Measurements from ENCODE around the gene SHISAL2B.
A peak's percentile ranks its signal among the peaks of the same experiment; 100 is the strongest.
"Not testable (repeated sequence)": the region's sequence is repeated elsewhere in the genome, so short reads cannot be mapped to it uniquely, and the experiment has no call there.

The SHISAL2B gene

DNA sequence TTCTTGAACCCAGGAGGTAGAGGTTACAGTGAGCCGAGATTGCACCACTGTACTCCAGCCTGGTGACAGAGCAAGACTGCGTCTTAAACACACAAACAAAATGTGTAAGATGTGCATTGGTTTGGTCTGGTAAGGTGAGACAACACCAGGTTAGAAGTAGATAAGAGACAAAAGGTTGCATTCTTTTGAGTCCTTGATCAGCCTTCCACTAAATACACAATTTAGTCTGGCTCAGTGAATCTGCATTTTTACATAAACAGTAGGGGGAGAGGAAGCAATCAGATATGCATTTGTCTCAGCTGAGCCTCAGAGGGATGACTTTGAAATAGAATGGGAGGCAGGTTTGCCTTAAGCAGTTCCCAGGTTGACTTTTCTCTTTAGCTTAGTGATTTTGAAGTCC lies 15.8 kb downstream of the SHISAL2B start:
- not testable (repeated sequence) for DNase-seq

DNA sequence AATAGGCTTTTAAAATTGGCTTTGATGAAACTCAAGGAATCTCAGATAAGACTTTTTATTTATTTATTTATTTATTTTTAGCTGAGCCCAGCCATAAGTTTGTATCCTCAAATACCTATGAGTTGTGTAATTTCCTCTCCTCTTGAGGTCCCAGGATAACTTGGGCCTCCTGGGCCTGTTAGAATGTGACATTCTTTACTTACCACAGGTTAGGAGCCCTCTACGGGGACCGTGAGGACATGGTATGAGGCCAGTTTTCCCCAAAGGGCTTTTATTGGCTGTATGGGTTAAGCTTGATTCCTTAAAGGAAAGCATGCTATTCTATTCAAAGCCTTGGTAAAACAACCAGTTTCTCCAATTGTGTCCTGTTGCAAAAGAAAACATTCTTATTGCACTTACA lies 16.9 kb downstream of the SHISAL2B start:
- DNase-seq, result no peak

DNA sequence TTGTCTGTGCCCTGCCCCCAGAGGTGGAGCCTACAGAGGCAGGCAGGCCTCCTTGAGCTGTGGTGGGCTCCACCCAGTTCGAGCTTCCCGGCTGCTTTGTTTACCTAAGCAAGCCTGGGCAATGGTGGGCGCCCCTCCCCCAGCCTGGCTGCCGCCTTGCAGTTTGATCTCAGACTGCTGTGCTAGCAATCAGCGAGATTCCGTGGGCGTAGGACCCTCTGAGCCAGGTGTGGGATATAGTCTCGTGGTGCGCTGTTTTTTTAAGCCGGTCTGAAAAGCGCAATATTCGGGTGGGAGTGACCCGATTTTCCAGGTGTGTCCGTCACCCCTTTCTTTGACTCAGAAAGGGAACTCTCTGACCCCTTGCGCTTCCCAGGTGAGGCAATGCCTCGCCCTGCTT lies 24.2 kb downstream of the SHISAL2B start:
- not testable (repeated sequence) for DNase-seq

DNA sequence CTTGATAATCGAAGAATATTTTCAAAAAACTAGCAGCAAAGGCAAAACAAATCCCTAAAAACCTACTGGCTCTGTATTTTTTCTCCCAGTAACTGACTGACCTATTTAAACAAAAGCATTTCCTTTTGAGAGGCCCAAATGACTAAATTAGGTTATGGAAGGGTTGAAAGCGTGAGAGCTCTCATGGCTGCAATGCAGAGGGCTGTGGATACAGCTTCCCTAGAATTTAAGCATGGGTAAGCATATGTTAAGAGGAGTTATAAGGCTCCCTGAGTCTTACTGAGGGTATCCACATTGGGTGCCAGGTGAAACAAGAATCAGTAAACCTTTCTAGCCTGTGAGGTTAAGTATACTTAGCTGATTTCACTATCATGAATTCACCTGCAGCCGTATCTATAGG lies 32.3 kb downstream of the SHISAL2B start:
- DNase-seq, result no peak

DNA sequence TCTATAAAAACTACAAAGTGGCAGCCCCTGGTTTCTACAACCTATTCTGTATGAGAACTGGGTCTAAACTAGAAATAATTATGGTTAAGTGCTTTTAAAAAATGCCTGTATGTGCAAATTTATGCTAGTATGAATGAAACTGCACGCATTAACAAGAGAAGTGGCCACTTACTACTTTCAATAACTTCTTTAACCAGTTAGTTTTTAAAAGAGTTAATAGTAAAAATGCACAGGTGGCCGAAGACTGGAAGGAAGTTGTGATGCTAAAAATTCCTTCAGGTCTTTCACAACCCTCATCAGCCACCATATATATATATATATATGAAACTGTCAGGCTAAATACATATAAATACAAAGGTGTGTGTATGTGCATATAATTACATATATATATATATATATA lies 36.8 kb downstream of the SHISAL2B start:
- DNase-seq, result no peak

DNA sequence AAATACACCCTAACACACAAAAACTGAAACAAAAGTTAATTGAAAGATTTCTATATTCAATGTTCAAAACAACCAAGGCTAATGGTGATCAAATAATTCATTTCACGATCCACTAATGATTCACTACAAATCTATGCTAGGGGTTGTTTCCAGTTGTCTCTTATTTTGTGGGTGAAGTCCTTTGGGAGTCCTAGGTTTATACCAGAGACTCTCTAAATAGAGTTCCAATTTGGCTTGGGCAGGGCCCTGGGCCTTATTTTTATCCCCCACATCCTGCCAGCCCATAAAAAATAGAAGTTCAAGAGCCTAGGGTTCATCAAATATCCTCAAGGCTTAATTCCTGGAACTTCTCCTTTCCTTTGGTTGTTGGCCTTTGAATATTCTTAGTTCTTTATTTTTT lies 52.1 kb downstream of the SHISAL2B start:
- DNase-seq, result peak; percentile 25

DNA sequence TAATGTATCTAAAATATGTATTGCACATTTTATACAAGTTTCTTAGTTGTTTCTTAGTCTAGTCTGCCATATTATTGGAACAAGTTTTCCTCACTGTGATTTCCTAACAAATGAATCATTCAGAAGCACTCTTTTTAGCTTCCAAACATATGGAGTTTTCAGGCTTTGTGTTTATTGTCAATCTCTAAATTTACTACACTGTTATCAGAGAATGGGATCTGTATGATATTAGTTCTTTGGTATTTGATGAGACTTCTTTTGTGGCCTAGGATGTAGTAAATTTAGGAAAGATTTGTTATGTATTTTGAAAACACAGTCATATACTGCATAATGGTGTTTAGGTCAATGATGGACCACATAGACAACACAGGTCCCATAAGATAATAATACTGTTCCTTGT lies 52.5 kb downstream of the SHISAL2B start:
- no peak for DNase-seq

DNA sequence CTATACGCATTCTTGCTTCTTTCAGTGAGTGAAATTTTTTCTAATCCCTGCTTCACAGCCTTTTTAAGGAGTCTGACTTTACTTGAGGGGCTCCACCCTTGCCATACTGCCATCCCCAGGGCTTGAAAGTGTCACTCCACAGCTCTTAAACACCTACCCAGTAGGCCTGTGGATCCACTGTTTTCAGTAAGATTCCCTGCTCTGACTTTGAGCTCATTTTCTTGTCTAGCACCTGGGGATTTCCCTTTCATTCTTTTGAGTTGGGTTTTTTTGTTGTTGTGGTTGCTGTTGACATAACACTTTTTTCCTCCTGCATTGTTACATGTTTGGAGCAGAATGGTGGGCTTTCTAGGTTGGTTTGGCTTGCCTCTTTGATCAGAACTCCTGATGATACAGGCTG lies 54.6 kb downstream of the SHISAL2B start:
- DNase-seq, result no peak

DNA sequence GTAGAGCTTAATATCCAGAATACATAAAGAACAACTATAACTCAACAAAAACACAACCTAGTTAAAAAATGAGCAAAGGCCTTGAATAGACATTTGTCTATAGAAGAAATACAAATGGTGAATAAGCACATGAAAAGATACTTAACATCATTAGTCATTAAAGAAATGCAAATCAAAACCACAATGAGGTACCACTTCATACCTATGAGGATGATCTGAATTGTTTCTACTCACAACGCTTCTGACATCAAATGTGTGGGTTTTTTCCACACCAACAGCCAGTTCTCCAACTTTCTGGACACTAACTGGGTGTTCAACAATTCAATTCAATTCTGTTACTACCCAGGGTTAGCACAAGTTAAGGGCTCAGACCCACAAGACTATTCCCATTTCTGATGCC lies 56.1 kb downstream of the SHISAL2B start:
- no peak for DNase-seq

DNA sequence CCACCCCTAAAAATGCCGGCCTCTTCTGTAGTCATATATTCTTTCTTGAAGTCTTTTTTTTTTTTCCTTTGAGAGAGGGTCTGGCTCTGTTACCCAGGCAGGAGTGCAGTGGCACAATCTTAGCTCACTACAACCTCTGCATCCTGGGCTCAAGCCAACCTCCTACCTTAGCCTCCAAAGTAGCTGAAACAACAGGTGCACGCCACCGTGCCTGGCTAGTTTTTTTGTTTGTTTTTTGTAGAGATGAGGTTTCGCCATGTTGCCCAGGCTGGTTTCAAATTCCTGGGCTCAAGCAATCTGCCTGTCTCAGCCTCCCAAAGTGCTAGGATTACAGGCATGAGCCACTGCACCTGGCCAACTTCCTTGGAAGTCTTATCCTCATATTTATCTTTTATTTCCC lies 59.1 kb downstream of the SHISAL2B start:
- DNase-seq, result no peak

DNA sequence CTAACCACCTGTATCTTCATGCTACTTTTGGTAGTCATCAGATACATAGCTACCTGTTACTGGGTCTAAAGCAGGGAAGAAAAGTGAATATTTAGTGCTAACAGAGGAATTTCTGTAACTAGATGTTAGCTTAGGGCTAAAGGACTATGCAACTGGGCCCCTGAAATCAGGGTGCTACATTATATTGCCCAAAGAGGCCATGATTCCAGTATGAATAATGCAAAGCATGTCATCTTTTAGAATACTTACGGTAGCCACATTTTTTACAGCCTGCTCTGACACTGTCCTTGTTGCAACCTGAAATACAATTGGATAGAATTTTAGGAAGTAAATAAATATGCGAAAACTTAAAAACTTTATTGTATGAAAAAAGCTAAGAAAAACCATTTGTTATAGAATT lies 63.8 kb downstream of the SHISAL2B start:
- DNase-seq, result no peak

DNA sequence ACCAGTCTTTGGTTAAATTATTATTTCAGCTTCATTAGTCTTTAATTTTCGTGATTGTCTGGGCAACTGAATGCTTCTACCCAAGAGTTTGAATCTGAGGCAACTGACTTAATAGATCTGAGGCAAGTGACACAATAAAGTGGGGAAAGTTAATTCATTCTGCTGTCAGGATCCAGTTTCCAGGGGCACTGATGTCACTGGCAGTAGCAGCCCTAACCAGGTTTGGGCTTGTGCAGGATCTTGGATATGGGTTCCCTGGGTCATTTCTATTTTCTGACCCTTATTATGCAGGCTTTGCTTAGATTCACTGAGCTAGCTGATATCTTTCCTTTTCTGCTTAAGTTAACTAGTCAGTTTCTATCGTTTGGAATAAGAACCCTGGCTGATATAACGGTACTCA lies 68.6 kb downstream of the SHISAL2B start:
- no peak for DNase-seq

DNA sequence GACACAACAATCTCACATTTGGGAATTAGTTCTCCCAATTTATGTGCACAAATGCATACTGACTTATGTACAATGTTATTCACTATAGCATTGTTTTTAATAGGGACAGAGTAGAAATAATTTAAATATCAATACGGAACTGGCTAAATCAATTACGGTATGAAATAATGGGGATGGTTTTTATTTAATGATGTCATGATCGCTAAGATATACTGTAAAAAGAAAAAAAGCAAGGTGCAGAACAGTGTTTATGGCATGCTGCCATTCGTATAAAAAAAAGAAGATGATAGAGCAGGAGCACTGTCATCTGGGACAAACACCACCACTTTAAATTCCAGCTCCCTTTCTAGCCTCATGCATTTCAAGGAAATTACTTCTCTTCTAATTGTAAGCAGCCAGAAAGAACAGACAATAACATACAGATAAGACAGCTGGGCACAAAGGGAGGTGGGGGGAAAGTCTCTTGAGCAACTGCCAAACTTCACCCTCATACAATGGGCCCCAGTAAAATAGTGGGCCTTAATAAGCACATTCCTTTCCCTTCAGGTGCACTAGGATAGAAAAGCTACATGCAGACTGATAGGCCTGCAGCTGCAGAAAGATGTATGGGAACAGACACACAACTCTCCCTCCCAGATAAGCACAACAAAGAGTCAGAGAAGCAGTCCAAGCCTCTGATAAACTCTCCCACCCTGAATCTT lies 69.8 kb downstream of the SHISAL2B start:
- no peak for DNase-seq

DNA sequence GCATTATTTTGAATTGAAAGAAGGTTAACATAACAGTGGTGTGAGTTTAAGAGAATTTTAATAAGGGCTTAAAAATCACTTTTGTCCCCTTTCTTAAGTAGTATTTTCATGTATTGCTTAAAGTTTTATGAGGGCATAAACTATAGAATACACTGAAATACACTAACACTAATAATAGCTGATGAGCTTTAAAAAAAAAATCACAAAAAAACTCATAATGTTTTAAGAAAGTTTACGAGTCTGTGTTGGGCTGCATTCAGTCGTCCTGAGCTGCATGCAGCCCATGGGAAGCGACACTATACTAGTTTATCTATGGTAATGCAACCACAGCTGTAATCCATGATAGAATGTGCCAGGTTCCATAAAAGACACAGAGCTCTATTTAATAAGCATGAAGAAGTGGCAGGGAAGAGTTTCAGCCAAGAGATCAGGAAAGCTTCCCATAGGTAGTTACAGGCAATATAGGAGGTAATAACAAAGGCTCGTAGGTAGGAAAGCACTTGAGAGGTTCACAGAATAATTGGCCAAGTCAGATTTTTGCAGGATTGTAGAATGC lies 73.7 kb downstream of the SHISAL2B start:
- no peak for DNase-seq

DNA sequence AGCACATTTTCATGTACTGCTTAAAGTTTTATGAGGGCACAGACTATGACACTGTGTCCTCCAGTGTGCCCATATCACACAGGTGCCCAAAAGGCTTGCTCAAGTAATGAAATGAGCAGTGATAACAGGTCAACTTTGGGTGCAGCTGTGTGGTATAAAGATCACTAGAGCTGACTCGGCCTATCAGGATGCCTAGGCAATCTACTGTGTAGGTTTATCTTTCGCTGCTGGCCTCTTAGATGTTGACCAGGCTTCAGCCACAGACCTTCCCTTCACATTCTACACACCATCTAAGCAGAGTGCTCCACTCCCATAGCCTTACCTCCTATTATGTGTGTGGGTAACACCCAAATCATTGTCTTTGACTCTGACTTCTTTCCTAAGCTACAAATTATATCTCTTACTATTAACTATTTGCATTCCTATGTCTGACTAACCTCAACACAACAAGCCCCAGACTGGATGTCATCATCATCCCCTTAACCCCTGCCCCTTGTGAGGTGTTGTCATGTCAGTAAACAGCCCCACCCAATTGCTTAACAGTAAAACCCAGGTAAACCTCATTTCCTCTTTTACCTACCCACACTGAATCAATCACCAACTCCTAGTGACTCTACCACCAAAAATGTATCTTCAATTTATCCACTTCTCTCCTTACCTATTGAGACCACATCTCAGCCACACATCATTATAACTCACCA lies 75.7 kb downstream of the SHISAL2B start:
- no peak for DNase-seq

DNA sequence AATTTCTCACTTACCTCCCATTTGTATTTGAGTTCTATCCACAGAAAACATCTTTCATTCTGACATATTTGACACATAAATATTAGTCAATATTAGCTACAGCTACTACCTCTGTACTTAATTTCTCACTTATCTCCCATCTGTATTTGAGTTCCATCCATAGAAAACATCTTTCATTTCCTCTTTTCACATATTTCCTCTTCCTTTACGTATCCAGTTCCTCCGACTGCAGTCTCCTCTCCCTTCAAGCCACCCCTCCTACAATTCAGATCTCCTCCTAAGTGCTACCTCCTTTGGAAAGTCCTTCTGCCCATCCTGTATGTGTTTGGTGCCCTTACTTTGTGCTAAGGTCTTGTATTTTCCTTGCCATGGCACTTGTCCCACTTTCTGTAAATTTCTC lies 76.6 kb downstream of the SHISAL2B start:
- DNase-seq, result peak; percentile 67
